GM19397 (cell line): ENCODE results near the gene ANXA5.
"Not testable (repeated sequence)": the region's sequence is repeated elsewhere in the genome, so short reads cannot be mapped to it uniquely, and the experiment has no call there.

Source experiments
- ATAC-seq: cut with Tn5 transposase; IDR thresholded peaks from one replicate; pipeline ENCODE4 v1.9.1; 2021; ENCODE audit warnings: mild to moderate bottlenecking, moderate library complexity; ENCODE audit not compliant: unreplicated experiment

ANXA5 gene

GRCh38 chr4:121679951-121680350, 16.8 kb downstream of the ANXA5 start:
- ATAC-seq, result no peak

GRCh38 chr4:121679267-121679666, 17.5 kb downstream of the ANXA5 start:
- no peak for ATAC-seq

GRCh38 chr4:121677524-121677923, 19.3 kb downstream of the ANXA5 start:
- ATAC-seq, result no peak

GRCh38 chr4:121676345-121677075, 20.3 kb downstream of the ANXA5 start:
- ATAC-seq, result no peak

GRCh38 chr4:121675715-121676114, 21.1 kb downstream of the ANXA5 start:
- no peak for ATAC-seq

- no peak for ATAC-seq
These were observed 22.1 kb downstream of the ANXA5 start for GRCh38 chr4:121674696-121675095.

GRCh38 chr4:121674191-121674590, 22.6 kb downstream of the ANXA5 start:
- no peak for ATAC-seq

- ATAC-seq, result no peak
These were observed 27.6 kb downstream of the ANXA5 start for GRCh38 chr4:121669163-121669550.

GRCh38 chr4:121668368-121669162, 28.2 kb downstream of the ANXA5 start:
- ATAC-seq, result no peak

GRCh38 chr4:121666091-121666679, 30.6 kb downstream of the ANXA5 start:
- ATAC-seq, result no peak

GRCh38 chr4:121665371-121665770, 31.4 kb downstream of the ANXA5 start:
- ATAC-seq, result no peak

GRCh38 chr4:121662225-121662624, 34.6 kb downstream of the ANXA5 start:
- no peak for ATAC-seq

- ATAC-seq, result not testable (repeated sequence)
These were observed 36.4 kb downstream of the ANXA5 start for GRCh38 chr4:121660175-121660933.

GRCh38 chr4:121658125-121658524, 38.7 kb downstream of the ANXA5 start:
- ATAC-seq, result no peak

GRCh38 chr4:121656269-121656641, 40.5 kb downstream of the ANXA5 start:
- ATAC-seq, result no peak

GRCh38 chr4:121655320-121656268, 41.2 kb downstream of the ANXA5 start:
- no peak for ATAC-seq

GRCh38 chr4:121654738-121655137, 42.0 kb downstream of the ANXA5 start:
- peak; percentile 77 for ATAC-seq

GRCh38 chr4:121653986-121654385, 42.8 kb downstream of the ANXA5 start:
- ATAC-seq, result no peak

GRCh38 chr4:121653214-121653613, 43.6 kb downstream of the ANXA5 start:
- no peak for ATAC-seq

GRCh38 chr4:121651597-121651996, 45.2 kb downstream of the ANXA5 start:
- ATAC-seq, result no peak
